MM.1S (cell line): ENCODE measurements around the gene MAGI1.

Source experiments
- DNase-seq: peaks from one replicate; pipeline ENCODE4 v3.0.0-alpha.2; 2015
- H2AFZ ChIP-seq: fragments of 300-600 bp; sonication (generic); 2 replicates; pipeline ENCODE4 v1.6.0; 2016; ENCODE audit warnings: antibody characterized with exemption, low read length
- H3F3A ChIP-seq: fragments of 300-600 bp; sonication (generic); 2 replicates; pipeline ENCODE4 v1.6.1; 2016; ENCODE audit warnings: mild to moderate bottlenecking, antibody characterized with exemption, low read length, moderate library complexity, mixed read lengths; ENCODE audit not compliant: insufficient read depth
- H3K27ac ChIP-seq: fragments of 300-600 bp; sonication (generic); 2 replicates; pipeline ENCODE4 v1.5.1; 2016; ENCODE audit warnings: mild to moderate bottlenecking, low read length
- H3K27me3 ChIP-seq: fragments of 300-600 bp; sonication (generic); replicated peaks from 2 replicates; pipeline ENCODE4 v1.6.0; 2016; ENCODE audit warnings: low read length; ENCODE audit not compliant: insufficient read depth
- H3K36me3 ChIP-seq: fragments of 300-600 bp; sonication (generic); replicated peaks from 2 replicates; pipeline ENCODE4 v1.6.1; 2016; ENCODE audit warnings: mild to moderate bottlenecking, low read length, mixed read lengths; ENCODE audit not compliant: insufficient read depth
- H3K4me1 ChIP-seq: fragments of 300-600 bp; sonication (generic); 2 replicates; pipeline ENCODE4 v1.6.1; 2016; ENCODE audit warnings: low read length, mixed read lengths
- H3K4me2 ChIP-seq: fragments of 300-600 bp; sonication (generic); 2 replicates; pipeline ENCODE4 v1.6.0; 2016; ENCODE audit warnings: low read depth, low read length
- H3K4me3 ChIP-seq: fragments of 300-600 bp; sonication (generic); 2 replicates; pipeline ENCODE4 v1.5.1; 2016; ENCODE audit warnings: low read length, mixed read lengths
- H3K79me2 ChIP-seq: fragments of 300-600 bp; sonication (generic); 2 replicates; pipeline ENCODE4 v1.6.1; 2016; ENCODE audit warnings: mixed run types, low read length, mixed read lengths
- H3K9ac ChIP-seq: fragments of 300-600 bp; sonication (generic); 2 replicates; pipeline ENCODE4 v1.6.1; 2016; ENCODE audit warnings: low read length, mixed read lengths
- H3K9me2 ChIP-seq: fragments of 300-600 bp; sonication (generic); replicated peaks from 2 replicates; pipeline ENCODE4 v1.6.1; 2016; ENCODE audit warnings: mild to moderate bottlenecking, low read length, mixed read lengths; ENCODE audit not compliant: insufficient read depth
- H3K9me3 ChIP-seq: fragments of 300-600 bp; sonication (generic); replicated peaks from 2 replicates; pipeline ENCODE4 v1.6.1; 2016; ENCODE audit warnings: mild to moderate bottlenecking, low read length, mixed read lengths; ENCODE audit not compliant: insufficient read depth
- H4K20me1 ChIP-seq: fragments of 300-600 bp; sonication (generic); 2 replicates; pipeline ENCODE4 v1.6.1; 2016; ENCODE audit warnings: mild to moderate bottlenecking, low read length, moderate library complexity, mixed read lengths; ENCODE audit not compliant: insufficient read depth
- EZH2 ChIP-seq: fragments of 300-600 bp; sonication (generic); optimal IDR thresholded peaks from 2 replicates; pipeline ENCODE3; 2017; ENCODE audit warnings: low read depth, mild to moderate bottlenecking, antibody characterized with exemption, low read length, mixed read lengths
- EZH2phosphoT487 ChIP-seq: fragments of 300-600 bp; sonication (generic); IDR thresholded peaks from 2 replicates; pipeline ENCODE4 v1.6.1; 2018; ENCODE audit warnings: antibody characterized with exemption, low read length
- TF ChIP-seq, protein P1 (sequence below): fragments of 300-600 bp; sonication (generic); IDR thresholded peaks from 2 replicates; pipeline ENCODE4 v1.5.1; 2016; ENCODE audit warnings: antibody characterized with exemption, low read length, mixed read lengths

MAGI1 gene

DNA sequence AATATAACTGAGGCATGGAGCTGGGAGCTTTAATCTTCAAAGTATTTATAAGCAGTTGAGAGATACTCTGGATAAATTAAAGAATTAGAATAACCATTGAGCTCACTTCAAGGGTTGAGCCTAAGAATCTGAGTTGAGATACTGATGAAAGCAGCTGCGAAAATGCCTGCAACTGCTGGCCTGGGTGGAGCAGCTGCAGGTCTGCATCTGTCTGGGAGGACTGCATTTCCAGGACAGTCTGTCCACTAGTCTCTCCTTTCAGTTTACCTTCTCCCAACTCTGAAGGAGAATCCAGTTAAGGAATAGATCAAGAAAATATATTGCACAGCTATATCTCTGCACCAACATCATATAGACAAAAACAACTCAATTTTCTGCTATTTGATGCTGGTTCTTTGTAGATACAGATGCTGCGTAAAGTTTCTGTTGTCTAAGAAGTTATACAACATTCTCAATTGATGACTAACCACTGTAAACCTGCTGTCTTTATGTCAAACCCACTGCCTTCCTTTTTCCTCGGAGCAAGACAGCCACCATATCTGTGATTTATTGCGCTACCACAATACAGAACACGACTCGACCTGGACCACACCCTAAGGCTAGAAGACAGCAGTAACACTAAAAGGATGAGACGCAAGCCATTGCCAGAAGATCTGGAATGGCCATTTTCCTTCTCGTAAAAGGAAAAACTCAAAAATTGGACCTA, 245.1 kb downstream of the MAGI1 start:
- no peaks in the 10 kb centered on the region for H3K4me1 ChIP-seq
- H3K9me3 ChIP-seq, result no peaks in the 10 kb centered on the region
- H3K9ac ChIP-seq, result no peak overlapping the region
- H4K20me1 ChIP-seq, result no peaks in the 10 kb centered on the region
- no peaks in the 10 kb centered on the region for H3K79me2 ChIP-seq
- no peak for DNase-seq
- TF ChIP-seq EZH2phosphoT487 (no peak), EZH2 (no peak)
- TF ChIP-seq, protein P1, sequence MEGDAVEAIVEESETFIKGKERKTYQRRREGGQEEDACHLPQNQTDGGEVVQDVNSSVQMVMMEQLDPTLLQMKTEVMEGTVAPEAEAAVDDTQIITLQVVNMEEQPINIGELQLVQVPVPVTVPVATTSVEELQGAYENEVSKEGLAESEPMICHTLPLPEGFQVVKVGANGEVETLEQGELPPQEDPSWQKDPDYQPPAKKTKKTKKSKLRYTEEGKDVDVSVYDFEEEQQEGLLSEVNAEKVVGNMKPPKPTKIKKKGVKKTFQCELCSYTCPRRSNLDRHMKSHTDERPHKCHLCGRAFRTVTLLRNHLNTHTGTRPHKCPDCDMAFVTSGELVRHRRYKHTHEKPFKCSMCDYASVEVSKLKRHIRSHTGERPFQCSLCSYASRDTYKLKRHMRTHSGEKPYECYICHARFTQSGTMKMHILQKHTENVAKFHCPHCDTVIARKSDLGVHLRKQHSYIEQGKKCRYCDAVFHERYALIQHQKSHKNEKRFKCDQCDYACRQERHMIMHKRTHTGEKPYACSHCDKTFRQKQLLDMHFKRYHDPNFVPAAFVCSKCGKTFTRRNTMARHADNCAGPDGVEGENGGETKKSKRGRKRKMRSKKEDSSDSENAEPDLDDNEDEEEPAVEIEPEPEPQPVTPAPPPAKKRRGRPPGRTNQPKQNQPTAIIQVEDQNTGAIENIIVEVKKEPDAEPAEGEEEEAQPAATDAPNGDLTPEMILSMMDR, result no peak
- H3K27ac ChIP-seq, result no peak overlapping the region
- H3K9me2 ChIP-seq, result no peaks in the 10 kb centered on the region
- H3K27me3 ChIP-seq, result no peaks in the 10 kb centered on the region
- H3K4me3 ChIP-seq, result no peak overlapping the region
- H2AFZ ChIP-seq, result no peak overlapping the region
- no peaks in the 10 kb centered on the region for H3K36me3 ChIP-seq
- no peaks in the 10 kb centered on the region for H3F3A ChIP-seq
- H3K4me2 ChIP-seq, result no peak overlapping the region

DNA sequence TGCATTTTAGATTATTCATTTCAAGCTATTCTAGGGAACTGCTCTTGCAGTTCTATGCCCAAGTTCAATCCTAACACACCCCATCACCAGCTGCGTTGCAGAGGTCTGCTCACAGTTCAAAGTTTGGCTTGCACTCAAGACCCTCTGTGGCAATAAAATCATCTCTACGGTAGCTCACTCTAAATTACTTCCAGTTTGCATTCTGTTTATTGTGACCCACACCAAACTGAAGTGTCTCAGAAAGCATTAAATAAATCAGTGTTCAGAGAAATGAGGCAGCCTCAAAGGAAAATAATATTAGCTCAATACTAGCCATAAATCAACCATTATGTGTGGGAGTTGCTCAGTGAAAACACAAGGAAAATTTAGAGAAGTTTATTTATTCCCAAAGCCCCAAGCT, 250.3 kb downstream of the MAGI1 start:
- TF ChIP-seq, protein P1, result no peak
- no peak for TF ChIP-seq EZH2
- no peak for TF ChIP-seq EZH2phosphoT487
- H3F3A ChIP-seq, result no peaks in the 10 kb centered on the region
- no peaks in the 10 kb centered on the region for H3K36me3 ChIP-seq

DNA sequence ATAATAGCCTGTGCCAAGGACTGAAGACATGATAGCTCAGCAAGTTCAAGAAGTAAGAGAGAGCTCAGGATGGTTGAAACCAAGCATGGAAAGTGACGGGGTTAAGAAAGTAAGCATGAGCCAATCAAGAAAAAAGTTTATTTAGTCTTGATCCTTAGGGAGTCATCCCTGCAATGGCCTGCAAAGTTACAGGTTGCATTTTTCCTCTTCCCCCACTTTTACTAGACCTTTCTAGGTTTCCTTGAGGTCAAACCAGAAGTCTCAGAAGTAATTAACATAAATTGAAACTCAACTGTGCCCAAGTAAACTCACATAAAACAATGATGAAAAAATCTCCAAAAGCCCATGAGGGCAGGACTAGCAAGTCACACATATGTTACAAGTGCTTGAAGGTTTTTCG, 250.9 kb downstream of the MAGI1 start:
- no peaks in the 10 kb centered on the region for H3K36me3 ChIP-seq
- H3K9me2 ChIP-seq, result no peaks in the 10 kb centered on the region
- H3F3A ChIP-seq, result no peaks in the 10 kb centered on the region
- H3K27ac ChIP-seq, result no peak overlapping the region
- no peak overlapping the region for H3K9ac ChIP-seq
- H3K4me3 ChIP-seq, result no peak overlapping the region
- no peak overlapping the region for H2AFZ ChIP-seq
- DNase-seq, result no peak
- no peaks in the 10 kb centered on the region for H3K9me3 ChIP-seq
- H4K20me1 ChIP-seq, result 0 out of 2 replicates have a peak, but pooled peaks cover 4% of the 10 kb centered on the region
- no peaks in the 10 kb centered on the region for H3K4me1 ChIP-seq
- H3K27me3 ChIP-seq, result no peaks in the 10 kb centered on the region
- no peaks in the 10 kb centered on the region for H3K79me2 ChIP-seq
- no peak overlapping the region for H3K4me2 ChIP-seq
- TF ChIP-seq EZH2 (no peak), EZH2phosphoT487 (no peak)
- TF ChIP-seq, protein P1, result no peak

More for the DNA sequence above, 250.3 kb downstream of the MAGI1 start:
- H3K27ac ChIP-seq, result no peak overlapping the region
- no peak overlapping the region for H2AFZ ChIP-seq
- DNase-seq, result no peak
- no peak overlapping the region for H3K4me3 ChIP-seq
- H3K9me2 ChIP-seq, result no peaks in the 10 kb centered on the region
- 0 out of 2 replicates have a peak, but pooled peaks cover 4% of the 10 kb centered on the region for H4K20me1 ChIP-seq
- H3K9ac ChIP-seq, result no peak overlapping the region
- no peaks in the 10 kb centered on the region for H3K9me3 ChIP-seq
- H3K4me2 ChIP-seq, result no peak overlapping the region
- H3K27me3 ChIP-seq, result no peaks in the 10 kb centered on the region
- H3K4me1 ChIP-seq, result no peaks in the 10 kb centered on the region
- H3K79me2 ChIP-seq, result no peaks in the 10 kb centered on the region
